IMR-90 (cell line): Measurements from ENCODE around the gene BCDIN3D. TPM values are rescaled to one million over a fixed set of nuclear protein-coding genes. Genes with fewer than 3 reads are reported as not detected.

Experiments
- ATAC-seq: fragments of 200-7000 bp; cut with Tn5 transposase; 2 replicates; pipeline ENCODE4 v1.9.1; 2020; ENCODE audit warnings: low read depth, mild to moderate bottlenecking, moderate library complexity
- BruUV-seq: library from RNA; stranded (reverse); fragments of 400-500 nt; replicated peaks from 2 replicates; lab custom pipeline; 2021; lab: Mats Ljungman, UMichigan
- CTCF ChIA-PET: fragments of 300-600 bp; formaldehyde crosslinking; extraction: SDS; loops from one replicate; lab custom pipeline; 2021; ENCODE audit warnings: antibody characterized with exemption; lab: Yijun Ruan, JAX
- POLR2A ChIA-PET: fragments of 300-600 bp; sonication (Branson Sonifier 250); formaldehyde crosslinking; loops from one replicate; lab custom pipeline; 2022; ENCODE audit warnings: antibody characterized with exemption; ENCODE audit not compliant: unreplicated experiment; lab: Charles Lee
- DNase-seq: peaks from one replicate; pipeline ENCODE4 v3.0.0; 2013
- H2AFZ ChIP-seq: replicated peaks from 2 replicates; pipeline ENCODE3; 2013; ENCODE audit warnings: low read length, mild to moderate bottlenecking; ENCODE audit not compliant: poor library complexity
- H2AK5ac ChIP-seq: 2 replicates; pipeline ENCODE4 v1.6.1; 2013; ENCODE audit warnings: low read depth, low read length, inconsistent platforms
- H2AK9ac ChIP-seq: replicated peaks from 2 replicates; pipeline ENCODE3; 2013; ENCODE audit warnings: mild to moderate bottlenecking, low read depth, low read length, moderate library complexity; ENCODE audit not compliant: poor library complexity
- H2BK120ac ChIP-seq: 2 replicates; pipeline ENCODE4 v1.6.1; 2013; ENCODE audit warnings: low read depth, low read length, inconsistent platforms
- H2BK15ac ChIP-seq: 3 replicates; pipeline ENCODE4 v1.6.1; 2013; ENCODE audit warnings: low read depth, low read length, inconsistent platforms
- H2BK20ac ChIP-seq: 2 replicates; pipeline ENCODE4 v1.6.1; 2013; ENCODE audit warnings: low read depth, mild to moderate bottlenecking, inconsistent platforms, low read length, moderate library complexity
- H2BK5ac ChIP-seq: 2 replicates; pipeline ENCODE4 v1.6.1; 2013; ENCODE audit warnings: mild to moderate bottlenecking, low read depth, low read length, inconsistent platforms; ENCODE audit not compliant: poor library complexity, severe bottlenecking
- H3K14ac ChIP-seq: replicated peaks from 2 replicates; pipeline ENCODE4 v1.6.1; 2013; ENCODE audit warnings: low read depth, low read length, inconsistent platforms
- H3K18ac ChIP-seq: 2 replicates; pipeline ENCODE4 v1.6.1; 2013; ENCODE audit warnings: low read depth, low read length, control low read depth
- H3K23ac ChIP-seq: 2 replicates; pipeline ENCODE4 v1.6.1; 2013; ENCODE audit warnings: low read depth, low read length, inconsistent platforms
- H3K27ac ChIP-seq: 2 replicates; pipeline ENCODE4 v1.5.1; 2013; ENCODE audit warnings: mild to moderate bottlenecking, control low read depth, low read length; ENCODE audit not compliant: insufficient read depth
- H3K27me3 ChIP-seq: 2 replicates; pipeline ENCODE4 v1.6.1; 2013; ENCODE audit warnings: low read length; ENCODE audit not compliant: control insufficient read depth, insufficient read depth
- H3K36me3 ChIP-seq: 2 replicates; pipeline ENCODE4 v1.6.1; 2013; ENCODE audit warnings: low read length, mixed read lengths; ENCODE audit not compliant: control insufficient read depth, insufficient read depth
- H3K4ac ChIP-seq: 2 replicates; pipeline ENCODE4 v1.6.1; 2013; ENCODE audit warnings: low read depth, low read length, inconsistent platforms
- H3K4me1 ChIP-seq: 2 replicates; pipeline ENCODE4 v1.6.1; 2013; ENCODE audit warnings: low read length, mixed read lengths; ENCODE audit not compliant: control insufficient read depth, insufficient read depth
- H3K4me2 ChIP-seq: 2 replicates; pipeline ENCODE4 v1.6.1; 2013; ENCODE audit warnings: low read depth, mild to moderate bottlenecking, control low read depth, low read length, moderate library complexity
- H3K4me3 ChIP-seq: 2 replicates; pipeline ENCODE4 v1.5.1; 2013; ENCODE audit warnings: low read depth, mild to moderate bottlenecking, control low read depth, low read length, moderate library complexity; ENCODE audit not compliant: insufficient read depth
- H3K56ac ChIP-seq: 2 replicates; pipeline ENCODE4 v1.6.1; 2013; ENCODE audit warnings: low read length, inconsistent platforms; ENCODE audit not compliant: insufficient read depth; ENCODE audit errors: extremely low read depth
- H3K79me1 ChIP-seq, 2 experiments: 2 replicates each; pipeline ENCODE4 v1.6.1; 2013; ENCODE audit warnings: low read length in 2 of 2, inconsistent platforms in 1 of 2, low read depth in 1 of 2
- H3K9ac ChIP-seq: 2 replicates; pipeline ENCODE4 v1.6.1; 2013; ENCODE audit warnings: low read depth, low read length, control low read depth
- H3K9me1 ChIP-seq: 2 replicates; pipeline ENCODE4 v1.6.1; 2013; ENCODE audit warnings: low read length, inconsistent platforms; ENCODE audit not compliant: insufficient read depth
- H3K9me3 ChIP-seq: 2 replicates; pipeline ENCODE4 v1.6.1; 2013; ENCODE audit warnings: low read length; ENCODE audit not compliant: control insufficient read depth, insufficient read depth
- H4K20me1 ChIP-seq: 2 replicates; pipeline ENCODE4 v1.6.1; 2013; ENCODE audit warnings: low read length, inconsistent platforms; ENCODE audit not compliant: insufficient read depth
- H4K5ac ChIP-seq: 2 replicates; pipeline ENCODE4 v1.6.1; 2013; ENCODE audit warnings: mild to moderate bottlenecking, low read depth, low read length, control low read depth
- H4K8ac ChIP-seq, 2 experiments: 2 replicates each; pipeline ENCODE4 v1.6.1; 2013; ENCODE audit warnings: low read depth in 2 of 2, low read length in 2 of 2, control low read depth in 1 of 2, inconsistent platforms in 1 of 2
- H4K91ac ChIP-seq: 2 replicates; pipeline ENCODE4 v1.6.1; 2013; ENCODE audit warnings: low read depth, low read length, inconsistent platforms; ENCODE audit not compliant: insufficient read depth
- BHLHE40 ChIP-seq: fragments of 150-350 bp; IDR thresholded peaks from 2 replicates; pipeline ENCODE4 v1.6.1; 2016; ENCODE audit warnings: mild to moderate bottlenecking, low read depth, low read length
- FOS ChIP-seq: fragments of 150-350 bp; IDR thresholded peaks from 2 replicates; pipeline ENCODE4 v1.6.1; 2016; ENCODE audit warnings: low read depth, low read length
- MAFK ChIP-seq: IDR thresholded peaks from 2 replicates; pipeline ENCODE4 v1.6.1; 2012; ENCODE audit warnings: low read depth, low read length, improper control_type of control experiment
- MXI1 ChIP-seq: IDR thresholded peaks from 2 replicates; pipeline ENCODE4 v1.6.1; 2012; ENCODE audit warnings: low read depth, mild to moderate bottlenecking, low read length, moderate library complexity, borderline replicate concordance
- NFE2L2 ChIP-seq: fragments of 150-350 bp; IDR thresholded peaks from 2 replicates; pipeline ENCODE4 v1.6.1; 2016; ENCODE audit warnings: low read depth, mild to moderate bottlenecking, low read length
- whole genome bisulfite sequencing, 2 experiments: methylation state at CpG; one replicate each; pipeline versions ENCODE4 v1.1.5 to v1.1.7; 2013; ENCODE audit warnings: missing lambda C conversion rate in 2 of 2; ENCODE audit not compliant: insufficient read length in 1 of 2; ENCODE audit errors: extremely low coverage in 2 of 2; 5-methylcytosine and 5-hydroxymethylcytosine counted together
- dilution Hi-C: fragments of 300-500 bp; cut with HindIII; formaldehyde crosslinking; loops from one replicate; pipeline ENCODE4 v1.14.3; 2018; ENCODE audit warnings: low sequenced_read_pairs; ENCODE audit not compliant: unreplicated experiment
- in situ Hi-C: fragments of 300-500 bp; cut with MboI; formaldehyde crosslinking; loops from 3 replicates; pipeline ENCODE4 v1.14.3; 2019; ENCODE audit warnings: low sequenced_read_pairs, inconsistent platforms, mixed read lengths
- intact Hi-C: fragments of 100-400 bp; cut with micrococcal nuclease; formaldehyde crosslinking; loops from 2 replicates; pipeline ENCODE4 v1.10.0; 2022
- polyA plus RNA-seq, 3 experiments: library from polyadenylated mRNA; depleted of rRNA; stranded (reverse); fragments of >200 nt; gene quantifications; 2 replicates each; pipeline ENCODE4 v1.2.3, GENCODE V29; 2012; ENCODE audit warnings: low replicate concordance in 1 of 3
- total RNA-seq: library from RNA; depleted of rRNA; stranded (reverse); fragments of >200 nt; gene quantifications from 2 replicates; pipeline ENCODE4 v1.2.3, GENCODE V29; 2012

BCDIN3D gene
- total and polyA plus RNA-seq, 2 of the 4 experiments (the other 2 are of a cell fraction): 2.3 TPM

DNA sequence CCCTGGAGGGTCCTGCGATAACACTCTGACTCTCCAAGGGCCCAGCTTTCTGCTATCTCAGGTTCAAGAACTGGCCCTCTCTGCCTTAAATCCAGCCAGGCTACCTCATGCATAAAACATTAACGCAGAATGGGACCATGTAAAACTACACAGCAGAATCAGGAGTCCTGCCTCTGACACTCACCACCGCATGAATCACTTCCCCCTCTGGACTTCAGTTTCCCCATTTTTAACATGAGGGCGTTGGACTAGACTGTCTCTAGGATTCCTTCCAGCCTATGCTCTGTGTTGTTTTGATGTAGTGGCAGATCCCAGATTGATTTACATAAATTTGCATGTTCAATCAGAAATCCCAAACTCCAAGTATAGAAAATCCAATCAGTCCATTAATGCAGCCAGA, 18.0 kb downstream of the BCDIN3D start:
- Histone ChIP-seq H2BK120ac (no peak overlapping the region), H3K4ac (peak overlapping the region; percentile 10; the same call in 1 of the 2 replicates), H3K9ac (no peak overlapping the region), H3K4me1 (peaks cover 27% of the 10 kb centered on the region), H3K9me1 (peaks cover 33% of the 10 kb centered on the region), H2BK5ac (peak overlapping the region; percentile 44), H4K8ac (peak overlapping the region in 1 of 2 experiments; percentile 38; a peak in 2 of 4 replicates), H2BK20ac (0 out of 2 replicates have a peak overlapping the region, but pooled peaks have one; percentile 6), H4K91ac (no peak overlapping the region), H2AK9ac (no peak overlapping the region), H2AK5ac (no peak overlapping the region), H3K4me3 (no peak overlapping the region), H4K20me1 (peaks cover 75% of the 10 kb centered on the region), H3K36me3 (peaks cover 6% of the 10 kb centered on the region; the same call in 1 of the 2 replicates), H3K9me3 (no peaks in the 10 kb centered on the region), H3K18ac (no peak overlapping the region), H4K5ac (no peak overlapping the region), H2BK15ac (no peak overlapping the region), H3K56ac (no peak overlapping the region), H3K27ac (peak overlapping the region; percentile 61), H3K4me2 (peak overlapping the region; percentile 93), H3K23ac (peak overlapping the region; percentile 45; the same call in 1 of the 2 replicates), H2AFZ (peak overlapping the region; percentile 3), H3K27me3 (no peaks in the 10 kb centered on the region), H3K14ac (peak overlapping the region; percentile 29; the same call in 1 of the 2 replicates), H3K79me1 (peaks cover 26 to 89% of the 10 kb centered on the region in 2 experiments)
- no CpG with 5 or more reads among the region's 4 CpGs for WGBS, 2 experiments
- TF ChIP-seq FOS (0 out of 2 replicates have a peak, but pooled peaks have one; percentile 19), MXI1 (no peak), MAFK (no peak), NFE2L2 (no peak), BHLHE40 (no peak)
- ChIA-PET CTCF (interaction anchor here (1.2 kb wide), 1 partner anchor 84 kb away, joined by 3 read pairs; the partner anchor contains the start of gene TMBIM6), POLR2A (interaction anchor here (0.6 kb wide), 2 partner anchors 227 to 322 kb away, joined by 3 to 4 read pairs; no protein-coding TSS in a partner anchor)
- BruUV-seq: no TSS peak
- in situ Hi-C loops (no loop called here), intact Hi-C loops (no loop called here), dilution Hi-C loops (no loop called here)
- DNase-seq (peak; percentile 83), ATAC-seq (peak; percentile 8; the same call in 1 of the 2 replicates)
